ENCODE results near the gene URI1. TPM values are rescaled to one million over a fixed set of nuclear protein-coding genes. Genes with fewer than 3 reads are reported as not detected.
"Not testable (repeated sequence)": the region's sequence is repeated elsewhere in the genome, so short reads cannot be mapped to it uniquely, and the experiment has no call there.

The URI1 gene
- total RNA-seq, 1 donor from 2014 or later: 75.8 TPM

DNA sequence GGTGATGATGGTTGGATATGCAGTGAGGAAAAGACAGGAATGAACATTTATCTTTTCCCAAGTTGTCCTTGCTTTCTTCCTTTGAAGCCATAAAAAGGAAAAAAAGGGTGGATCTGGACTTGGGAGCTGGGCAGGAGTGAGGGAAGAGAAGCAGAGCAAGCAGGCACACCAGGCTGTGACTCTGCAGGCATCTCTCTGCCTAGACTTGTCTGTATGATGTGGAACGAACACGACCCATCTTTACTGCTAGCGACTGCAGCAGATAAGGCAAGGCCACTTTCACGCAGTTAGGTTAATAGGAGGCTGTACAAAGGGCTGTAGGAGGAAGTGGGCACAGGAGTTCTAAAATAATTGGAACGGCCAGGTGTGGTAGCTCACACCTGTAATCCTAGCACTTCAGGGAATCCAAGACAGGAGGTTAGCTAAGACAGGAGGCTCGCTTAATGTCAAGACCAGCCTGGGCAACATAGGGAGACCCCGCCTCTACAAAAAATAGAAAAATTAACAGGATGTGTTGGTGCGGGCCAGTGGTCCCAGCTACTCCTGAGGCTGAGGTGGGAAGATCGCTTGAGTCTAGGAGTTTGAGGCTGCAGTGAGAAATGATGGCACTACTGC, 961 bp upstream of the URI1 start:
- no peak for DNase-seq (ENCODE audit: low spot score)

DNA sequence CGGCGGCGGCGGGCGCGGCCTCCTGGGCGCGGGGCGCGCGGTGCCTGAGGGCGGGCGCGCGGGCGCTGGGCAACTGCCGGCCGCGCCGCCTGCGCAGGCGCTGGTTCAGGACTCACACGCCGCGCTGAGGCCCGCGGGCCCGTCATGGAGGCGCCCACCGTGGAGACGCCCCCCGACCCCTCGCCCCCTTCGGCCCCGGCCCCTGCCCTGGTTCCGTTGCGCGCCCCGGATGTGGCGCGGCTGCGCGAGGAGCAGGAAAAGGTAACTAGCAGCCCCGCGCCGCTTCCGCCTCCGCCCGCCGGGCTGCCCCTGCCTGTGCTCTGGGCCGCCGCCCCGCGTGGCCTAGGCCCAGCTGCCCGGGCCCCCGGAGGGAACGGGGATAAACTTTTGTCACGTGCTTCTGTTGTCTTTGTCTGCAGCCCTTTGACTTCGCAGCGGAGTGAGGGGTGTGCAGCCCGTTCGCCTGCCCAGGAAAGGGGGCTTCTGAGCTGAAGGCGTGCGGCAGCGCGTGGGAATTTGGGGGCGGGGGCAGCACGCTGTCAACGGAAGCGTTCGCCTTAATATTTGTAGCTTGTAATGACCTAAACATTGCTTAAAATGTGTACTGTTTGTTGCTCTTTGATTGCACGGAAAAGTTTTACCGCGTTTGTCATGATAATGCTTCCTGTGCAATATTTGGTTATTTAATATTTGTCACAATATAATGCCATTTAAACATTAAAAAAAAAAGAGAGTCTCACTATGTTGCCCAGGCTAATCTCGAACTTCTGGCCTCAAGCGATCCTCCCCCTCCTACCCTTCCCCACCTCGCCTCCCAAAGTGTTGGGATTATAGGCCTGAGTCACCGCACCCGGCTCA, 594 bp downstream of the URI1 start:
- DNase-seq (ENCODE audit: low spot score): peak; percentile 63

DNA sequence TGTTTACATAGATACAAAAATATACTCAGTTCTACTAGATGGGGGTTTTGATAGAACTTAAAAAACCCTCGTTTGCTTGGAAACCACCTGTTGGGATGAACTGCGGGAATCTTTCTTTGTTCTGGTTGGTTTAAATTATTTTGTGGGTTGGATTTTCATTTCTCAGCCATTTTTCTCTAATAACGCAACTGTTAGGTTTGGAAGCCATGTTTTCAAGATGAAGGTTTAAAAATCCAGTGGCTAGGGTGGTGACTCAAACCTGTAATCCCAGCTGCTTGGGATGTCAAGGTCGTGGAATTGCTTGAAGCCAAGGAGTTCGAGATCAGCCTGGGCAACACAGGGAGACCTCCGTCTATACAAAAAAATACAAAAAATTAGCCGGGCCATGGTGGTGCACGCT, 1.6 kb downstream of the URI1 start:
- no peak for DNase-seq (ENCODE audit: low spot score)

DNA sequence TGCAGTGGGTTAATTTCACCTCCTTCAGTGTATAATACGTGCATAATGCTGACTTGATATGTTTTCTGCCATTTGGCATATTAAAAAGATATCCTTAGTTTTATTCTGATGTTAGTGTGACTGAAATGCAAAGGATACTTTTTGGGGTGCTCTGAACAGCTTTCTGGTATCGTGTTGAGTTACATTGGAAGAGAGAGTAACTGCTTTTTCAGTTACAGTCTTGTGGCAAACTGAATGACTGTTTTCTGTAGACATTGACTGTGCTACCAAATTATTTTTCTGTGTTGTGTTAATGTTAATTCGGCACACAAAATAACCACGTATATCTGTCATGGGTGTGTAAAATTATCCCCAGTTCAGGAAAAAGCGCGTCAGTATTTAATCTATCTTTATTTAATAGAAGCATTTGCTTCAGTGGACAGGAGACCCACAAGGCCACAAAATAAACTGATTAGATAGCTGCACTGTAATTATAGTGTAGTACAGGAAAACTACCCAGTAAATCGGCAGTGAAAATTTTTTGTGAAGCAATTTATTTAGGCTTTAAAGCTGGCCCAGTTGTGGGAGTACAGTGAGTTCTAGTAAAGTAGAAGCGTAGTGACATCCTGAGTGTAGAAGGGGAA, 2.5 kb downstream of the URI1 start:
- DNase-seq (ENCODE audit: low spot score): no peak

DNA sequence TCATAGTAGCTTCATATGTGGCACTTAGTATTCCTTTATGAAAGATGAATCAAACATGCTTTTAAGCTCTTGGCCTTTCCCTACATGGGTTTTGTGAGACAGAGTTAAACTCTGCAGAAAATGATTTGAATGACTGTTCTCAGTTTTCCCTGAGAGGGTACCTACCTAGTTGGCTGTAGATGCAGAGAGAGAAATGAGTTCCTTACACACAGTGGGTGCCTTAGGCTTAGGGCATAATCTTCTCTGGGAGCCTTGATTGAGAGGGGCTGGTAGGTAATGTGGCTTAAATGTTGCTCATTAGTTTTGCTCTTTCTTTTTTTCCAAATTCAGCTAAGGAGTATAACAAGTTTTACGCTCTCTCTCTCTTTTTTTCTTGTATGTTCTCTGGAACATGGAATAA, 3.0 kb downstream of the URI1 start:
- DNase-seq (ENCODE audit: low spot score): no peak

DNA sequence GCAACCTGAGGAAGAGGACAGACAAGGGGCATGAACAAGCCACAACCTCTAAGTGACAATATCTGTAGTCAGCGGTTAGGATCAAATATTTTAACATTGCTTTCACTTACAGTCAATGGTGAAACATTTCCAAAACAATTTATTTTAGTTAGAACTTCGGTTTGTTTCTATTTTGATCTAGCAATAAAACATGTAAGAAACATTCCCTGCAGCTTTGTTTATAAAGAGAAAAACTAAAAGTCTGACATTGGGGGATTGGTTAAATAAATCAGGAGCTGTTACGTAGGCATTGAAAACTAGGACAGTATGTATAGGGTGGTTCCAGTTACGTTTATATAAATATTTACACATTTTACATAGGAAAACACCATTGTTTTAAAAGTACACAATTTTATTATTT, 3.4 kb downstream of the URI1 start:
- DNase-seq (ENCODE audit: low spot score): no peak

DNA sequence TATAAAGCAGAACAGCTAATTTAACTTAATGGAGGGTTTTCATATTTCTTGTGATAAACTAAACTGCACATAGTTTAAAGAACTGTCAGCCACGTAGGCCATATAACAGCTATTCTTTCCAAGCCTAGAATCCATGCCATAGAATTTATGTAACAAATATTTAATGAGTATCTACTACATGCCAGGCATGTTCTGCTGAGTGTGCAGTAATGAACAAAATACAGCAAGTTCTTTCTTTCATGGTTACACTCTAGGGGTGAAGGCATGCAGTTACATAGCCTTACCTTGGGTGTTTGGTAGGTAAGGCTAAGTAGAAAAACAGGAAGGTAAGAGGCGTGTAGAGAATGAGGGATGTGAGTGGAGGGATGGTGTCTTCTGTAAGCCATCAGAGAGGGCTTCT, 4.6 kb downstream of the URI1 start:
- no peak for DNase-seq (ENCODE audit: low spot score)

DNA sequence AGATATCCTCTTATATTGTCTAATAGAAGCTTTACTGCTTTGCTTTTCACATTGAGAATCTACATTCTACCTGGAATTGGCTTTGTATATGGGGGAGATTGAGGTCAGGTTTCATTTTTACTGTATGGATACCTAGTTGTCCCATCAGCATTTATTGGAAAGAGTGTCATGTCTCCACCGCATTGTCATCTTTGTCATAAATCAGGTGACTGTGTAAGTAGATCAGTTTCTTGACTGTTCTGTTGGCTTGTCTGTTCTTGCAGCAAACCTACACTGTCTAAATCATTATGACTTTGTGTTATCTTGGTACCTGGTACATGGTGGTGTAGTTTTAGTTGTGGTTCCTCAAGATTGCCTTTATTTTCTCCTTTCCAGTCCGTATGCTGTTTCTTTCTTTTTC, 5.8 kb downstream of the URI1 start:
- DNase-seq (ENCODE audit: low spot score): no peak

DNA sequence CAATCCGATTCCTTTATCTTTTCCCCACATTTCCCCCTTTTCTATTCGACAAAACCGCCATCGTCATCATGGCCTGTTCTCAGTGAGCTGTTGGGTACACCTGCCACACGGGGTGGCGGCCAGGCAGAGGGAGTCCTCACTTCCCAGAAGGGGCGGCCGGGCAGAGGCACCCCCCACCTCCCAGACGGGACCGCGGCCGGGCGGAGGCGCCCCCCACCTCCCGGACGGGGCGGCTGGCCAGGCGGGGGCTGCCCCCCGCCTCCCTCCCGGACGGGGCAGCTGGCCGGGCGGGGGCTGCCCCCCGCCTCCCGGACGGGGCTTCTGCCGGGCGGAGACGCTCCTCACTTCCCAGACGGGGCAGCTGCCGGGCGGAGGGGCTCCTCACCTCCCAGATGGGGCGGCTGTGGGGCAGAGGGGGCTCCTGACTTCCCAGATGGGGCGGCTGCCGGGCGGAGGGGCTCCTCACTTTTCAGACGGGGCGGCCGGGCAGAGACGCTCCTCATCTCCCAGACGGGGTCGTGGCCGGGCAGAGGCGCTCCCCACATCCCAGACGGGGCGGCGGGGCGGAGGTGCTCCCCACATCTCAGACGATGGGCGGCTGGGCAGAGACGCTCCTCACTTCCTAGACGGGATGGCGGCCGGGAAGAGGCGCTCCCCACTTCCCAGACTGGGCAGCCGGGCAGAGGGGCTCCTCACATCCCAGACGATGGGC, 6.9 kb downstream of the URI1 start:
- not testable (repeated sequence) for DNase-seq (ENCODE audit: low spot score)

DNA sequence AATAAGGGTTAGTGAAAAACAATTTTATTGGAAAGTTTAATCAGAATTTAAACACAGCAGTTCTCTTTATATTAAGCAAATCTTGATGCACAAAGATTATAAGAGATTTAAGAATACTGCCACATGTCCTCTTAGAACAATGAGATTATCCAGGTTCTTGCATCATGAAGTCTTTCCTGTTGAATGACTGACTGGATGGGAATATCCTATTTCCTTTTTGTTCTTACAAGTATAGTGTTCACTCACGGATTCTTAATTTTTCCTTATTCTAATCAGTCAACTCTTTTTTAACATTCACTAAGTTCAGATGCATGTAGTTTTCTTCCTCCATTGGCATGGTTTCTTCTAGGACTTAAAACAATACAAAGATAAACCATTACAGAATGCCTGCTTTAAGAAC, 10.1 kb downstream of the URI1 start:
- DNase-seq (ENCODE audit: low spot score): no peak

DNA sequence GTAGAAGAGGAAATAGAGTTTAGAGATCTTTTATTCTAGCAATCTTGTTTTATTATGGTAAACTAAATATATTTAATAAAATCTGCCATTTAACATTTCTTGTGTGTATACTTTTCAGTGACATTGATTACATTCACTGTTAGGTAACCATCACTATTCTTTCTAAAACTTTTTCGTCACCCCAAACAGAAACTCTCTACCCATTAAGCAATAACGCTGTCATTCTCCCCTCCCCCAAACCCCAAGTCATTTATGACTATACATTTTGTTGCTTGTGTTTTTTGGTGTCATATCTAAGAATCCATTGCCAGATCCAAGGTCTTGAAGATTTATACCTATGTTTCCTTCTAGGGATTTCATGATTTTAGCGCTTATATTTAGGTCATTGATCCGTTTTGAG, 10.6 kb downstream of the URI1 start:
- DNase-seq (ENCODE audit: low spot score): no peak

DNA sequence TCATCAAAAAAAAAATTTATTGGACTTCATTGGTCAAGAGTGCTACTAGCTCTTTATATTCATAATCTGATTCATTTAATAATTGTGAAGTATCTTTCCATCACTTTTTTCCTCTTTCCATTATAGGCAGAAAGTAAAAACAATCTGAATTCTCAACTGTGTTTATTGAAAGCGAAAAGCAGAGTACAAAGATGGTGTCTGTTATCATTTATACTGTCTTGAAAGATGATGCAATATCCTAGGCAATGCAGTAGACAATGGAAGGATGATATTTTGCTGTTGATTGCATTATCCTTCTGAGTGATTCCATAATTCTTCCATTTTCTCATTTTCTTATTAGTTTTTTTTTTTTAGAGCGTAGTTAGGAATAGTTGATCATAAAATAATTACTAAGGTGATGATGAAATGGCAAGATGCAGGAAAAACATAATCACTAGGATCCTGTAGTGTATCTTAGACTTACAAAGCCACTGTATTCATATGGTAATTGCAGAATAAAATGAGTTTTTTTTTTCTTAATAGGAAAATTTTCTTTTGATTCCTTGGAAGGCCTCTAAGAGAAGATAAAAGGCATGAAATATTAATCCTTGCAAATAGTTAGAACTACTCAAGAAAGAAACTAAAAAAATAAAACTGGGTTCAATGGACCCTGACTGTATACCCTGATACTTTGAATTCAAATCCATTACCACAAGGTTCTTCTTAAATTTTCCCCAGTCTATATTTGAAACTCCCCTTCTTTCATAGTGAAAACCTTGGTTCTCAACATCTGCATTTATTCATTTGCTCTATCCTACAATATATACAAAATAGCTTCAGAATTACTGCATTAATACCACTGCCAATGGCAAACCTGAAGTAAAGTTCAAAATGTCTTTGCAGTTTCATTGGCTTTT, 11.6 kb downstream of the URI1 start:
- DNase-seq (ENCODE audit: low spot score): no peak

DNA sequence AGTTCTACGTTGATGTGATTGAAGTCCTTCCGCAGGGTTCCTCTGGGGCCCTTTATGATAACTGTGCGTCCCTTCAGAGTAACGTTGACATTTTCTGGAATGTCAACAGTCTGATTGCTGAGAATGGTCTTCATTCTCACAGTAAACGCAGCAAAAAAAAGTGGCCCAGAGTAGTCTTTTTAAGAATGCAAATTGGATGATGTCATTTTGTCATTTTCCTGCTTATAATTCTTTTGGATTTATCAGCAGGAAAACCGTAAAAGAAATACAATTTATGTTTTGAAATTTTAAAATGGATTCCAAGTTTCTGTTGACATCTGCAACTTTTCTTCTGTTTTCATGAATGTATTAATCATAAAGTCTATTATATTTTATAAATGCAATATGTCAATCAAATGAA, 14.8 kb downstream of the URI1 start:
- DNase-seq (ENCODE audit: low spot score): no peak

DNA sequence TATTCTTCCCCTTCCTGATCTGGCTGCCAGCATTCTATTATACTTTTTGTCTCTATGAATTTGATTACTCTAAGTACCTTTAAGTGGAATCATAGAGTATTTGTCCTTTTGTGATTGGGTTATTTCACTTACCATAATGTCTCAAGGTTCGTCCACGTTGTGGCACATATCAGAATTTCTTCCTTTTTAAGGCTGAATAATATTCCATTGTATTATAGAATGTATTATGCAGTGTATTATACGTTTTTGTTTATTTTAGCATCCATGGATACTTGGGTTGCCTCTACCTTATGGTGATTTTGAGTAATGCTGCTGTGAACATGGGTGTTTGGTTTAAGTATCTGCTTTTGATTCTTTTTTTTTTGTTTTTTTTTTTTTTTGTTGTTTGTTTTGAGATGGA, 19.3 kb downstream of the URI1 start:
- no peak for DNase-seq (ENCODE audit: low spot score)

DNA sequence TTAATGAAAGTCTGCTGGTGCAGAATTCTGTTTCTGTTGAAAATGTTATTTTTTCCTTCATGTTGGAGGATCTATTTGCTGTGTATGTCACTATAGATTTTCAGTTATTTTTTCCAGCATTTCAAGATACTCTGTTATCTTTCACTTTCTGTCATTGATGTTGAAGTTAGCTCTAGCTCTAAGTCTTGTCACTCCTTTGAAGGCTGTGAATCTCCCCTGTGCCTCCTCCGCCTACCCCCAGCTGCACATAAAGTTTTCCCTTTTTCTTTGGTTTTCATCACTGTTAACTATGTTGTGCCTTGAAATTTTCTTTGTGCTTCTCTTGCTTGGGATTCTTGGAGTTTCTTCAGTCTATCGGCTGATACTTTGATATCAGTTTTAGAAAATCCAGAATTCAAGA, 20.8 kb downstream of the URI1 start:
- no peak for DNase-seq (ENCODE audit: low spot score)

DNA sequence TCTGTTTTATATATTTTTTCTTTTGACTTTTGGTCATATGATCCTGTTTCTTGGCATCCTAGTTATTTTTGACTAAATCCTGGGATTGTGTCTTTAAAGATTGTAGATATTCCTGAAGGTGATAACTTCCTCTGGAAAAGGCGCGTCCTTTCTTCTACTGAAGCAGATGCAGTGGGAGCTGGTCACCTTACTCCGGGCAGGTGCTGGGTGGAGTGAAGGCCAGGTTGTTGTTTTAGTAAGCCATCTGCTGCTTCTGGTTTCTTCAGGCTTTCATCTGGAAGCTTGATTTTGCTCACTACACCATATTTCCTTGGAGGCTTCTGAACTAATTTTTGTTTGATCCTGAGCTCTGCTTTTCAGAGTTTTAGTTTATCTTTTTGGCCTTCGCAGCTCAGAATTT, 21.5 kb downstream of the URI1 start:
- DNase-seq (ENCODE audit: low spot score): no peak

DNA sequence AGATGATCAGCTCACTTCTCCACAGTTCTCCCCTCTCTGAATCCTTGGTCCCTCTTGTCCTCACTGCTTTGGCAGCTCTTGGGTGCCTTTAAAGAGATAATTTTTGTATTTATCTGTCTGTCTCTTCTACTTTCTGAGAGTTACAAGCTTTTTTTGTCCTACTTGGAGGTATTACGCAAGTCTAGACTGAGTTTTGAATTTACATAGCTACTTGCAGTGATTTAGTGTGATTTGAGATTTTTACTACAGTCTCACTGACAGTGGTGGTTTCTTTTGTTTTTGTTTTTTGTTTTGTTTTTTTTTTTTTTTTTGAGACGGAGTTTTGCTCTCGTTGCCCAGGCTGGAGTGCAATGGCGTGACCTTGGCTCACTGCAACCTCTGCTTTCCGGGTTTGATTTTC, 22.1 kb downstream of the URI1 start:
- no peak for DNase-seq (ENCODE audit: low spot score)

DNA sequence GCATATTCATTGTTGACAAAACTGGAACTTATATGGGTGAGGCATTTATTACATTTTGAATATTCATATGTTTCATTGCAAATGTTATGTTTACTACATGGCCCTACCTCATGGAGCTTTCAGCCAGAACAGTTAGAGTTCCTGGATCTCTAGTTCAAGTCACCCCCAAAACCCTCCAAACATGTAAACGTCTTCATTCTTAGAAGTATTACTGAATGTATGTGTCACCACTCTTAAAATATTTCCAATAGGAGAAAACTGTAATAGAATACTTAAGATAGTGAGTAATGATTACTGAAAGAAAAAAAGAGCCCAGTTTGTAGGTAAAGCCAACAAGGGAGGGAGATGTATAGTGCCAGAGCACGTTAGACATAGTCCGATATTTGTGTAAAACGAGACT, 23.5 kb downstream of the URI1 start:
- no peak for DNase-seq (ENCODE audit: low spot score)

DNA sequence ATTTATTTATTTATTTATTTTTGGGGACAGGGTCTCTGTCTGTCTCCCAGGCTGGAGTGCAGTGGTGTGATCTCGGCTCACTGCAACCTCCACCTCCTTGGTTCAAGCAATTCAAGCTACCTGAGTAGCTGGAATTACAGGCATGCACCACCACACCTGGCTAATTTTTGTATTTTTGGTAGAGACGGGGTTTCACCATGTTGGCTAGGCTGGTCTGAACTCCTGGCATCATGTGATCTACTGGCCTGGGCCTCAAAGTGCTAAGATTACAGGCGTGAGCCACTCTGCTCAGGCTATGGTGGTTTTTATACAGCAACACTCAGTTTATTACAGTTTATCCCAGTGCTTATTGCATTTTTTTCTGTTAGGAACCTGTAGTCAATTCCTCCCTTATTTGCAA, 24.1 kb downstream of the URI1 start:
- DNase-seq (ENCODE audit: low spot score): not testable (repeated sequence)

DNA sequence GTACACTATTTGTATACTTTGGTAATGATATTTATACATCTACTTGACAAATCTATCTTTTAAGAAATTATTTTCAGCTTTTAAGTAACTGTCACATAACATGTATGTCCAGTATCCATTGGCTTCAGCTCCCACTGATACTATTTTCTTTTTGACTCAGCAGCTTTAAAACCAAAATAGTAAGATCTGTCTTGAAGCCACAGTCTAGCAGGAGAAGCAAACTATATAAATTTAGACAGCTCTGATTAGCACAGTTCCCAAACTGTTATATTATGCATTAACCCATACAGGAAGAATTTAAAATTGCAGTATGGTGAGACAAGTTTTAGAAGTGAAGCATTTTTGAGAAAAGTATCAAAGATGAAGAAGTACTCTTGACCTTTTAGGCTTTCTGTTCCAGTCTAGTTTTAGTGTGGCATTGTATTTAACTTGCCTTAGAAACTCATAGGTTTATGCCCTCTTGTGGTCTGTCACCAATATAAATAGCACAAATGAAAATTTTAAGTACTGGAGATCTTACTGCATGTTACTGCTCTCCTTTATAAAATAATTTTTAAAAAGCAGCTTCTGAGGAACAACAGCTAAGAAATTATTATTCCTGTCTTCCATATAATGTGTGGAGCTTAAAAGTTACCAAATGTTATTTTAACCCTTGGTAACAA, 24.7 kb downstream of the URI1 start:
- DNase-seq (ENCODE audit: low spot score): no peak

DNA sequence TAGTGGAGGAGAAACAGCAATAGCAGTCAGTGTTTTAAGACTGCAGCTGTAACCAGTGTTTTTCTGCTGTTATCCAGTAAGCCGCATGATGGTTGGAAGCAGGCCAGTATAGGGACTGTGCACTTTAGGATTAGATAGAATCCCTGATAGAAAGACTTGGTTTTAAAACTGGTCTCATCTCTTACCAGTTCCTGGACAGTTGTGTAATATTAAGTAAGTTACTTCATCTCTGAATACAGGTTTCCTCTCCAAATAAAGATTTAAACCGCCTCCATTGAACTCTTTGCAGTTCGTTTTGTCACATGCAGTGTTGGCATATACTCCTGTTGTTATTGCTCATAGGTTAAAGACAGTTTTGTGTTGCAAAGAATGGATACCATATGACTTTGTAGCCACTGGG, 25.6 kb downstream of the URI1 start:
- DNase-seq (ENCODE audit: low spot score): no peak
